Suprapubic skin (tissue), 4 donors: Measurements from ENCODE around the gene PDCD10.

Experiments
- CTCF ChIP-seq, 2 donors: fragments of 200-600 bp in 1 of 2; fragments of 450-650 bp in 1 of 2; sonication (generic) in 1 of 2; IDR thresholded peaks; one replicate each; pipeline ENCODE4 v1.5.1; 2016 to 2019; ENCODE audit warnings: antibody characterized with exemption in 2 of 2, mild to moderate bottlenecking in 1 of 2, moderate library complexity in 1 of 2
- EP300 ChIP-seq: sonication (generic); formaldehyde crosslinking; IDR thresholded peaks from one replicate; pipeline ENCODE4 v1.6.1; 2017; ENCODE audit warnings: antibody characterized with exemption
- POLR2A ChIP-seq, 2 donors: fragments of 450-650 bp; IDR thresholded peaks; one replicate each; pipeline ENCODE4 v1.6.1; 2017; ENCODE audit warnings: antibody characterized with exemption in 2 of 2, mild to moderate bottlenecking in 2 of 2, moderate library complexity in 2 of 2
- POLR2AphosphoS5 ChIP-seq, 3 donors: sonication (generic); formaldehyde crosslinking; IDR thresholded peaks; one replicate each; pipeline ENCODE4 v1.6.1; 2017; ENCODE audit warnings: antibody characterized with exemption in 3 of 3

GRCh38 chr3:167700046-167700445, 34.6 kb downstream of the PDCD10 start:
- TF ChIP-seq CTCF (IDR thresholded peaks at IDR 0.05) (no peak), POLR2AphosphoS5 (IDR thresholded peaks at IDR 0.05) (no peak), POLR2A (IDR thresholded peaks at IDR 0.05) (no peak), EP300 (no peak)
